ENCODE data around the gene EXPH5.

GRCh38 chr11:108535384-108535955 is 58.1 kb downstream of the EXPH5 start:
- TF ChIP-seq CSDC2 (CRISPR knock-in tag; IDR thresholded peaks at IDR 0.05), result no peak
- no peak for TF ChIP-seq ARNTL (CRISPR knock-in tag; IDR thresholded peaks at IDR 0.05; ENCODE audit: borderline replicate concordance, low read depth)
- TF ChIP-seq ZFP30 (CRISPR knock-in tag; IDR thresholded peaks at IDR 0.05), result no peak
